Parathyroid adenoma (tissue), 2 donors: ENCODE data around the gene MMRN1.

Experiments
- H2AFZ ChIP-seq: fragments of 300-600 bp; sonication (generic); one replicate; pipeline ENCODE4 v1.7.0; 2017; ENCODE audit warnings: antibody characterized with exemption, mild to moderate bottlenecking
- H3K27ac ChIP-seq: fragments of 300-600 bp; sonication (generic); one replicate; pipeline ENCODE4 v1.7.0; 2017
- H3K27me3 ChIP-seq: fragments of 300-600 bp; sonication (generic); one replicate; pipeline ENCODE4 v1.7.0; 2017; ENCODE audit warnings: low read length; ENCODE audit not compliant: control insufficient read depth, insufficient read depth
- H3K36me3 ChIP-seq: fragments of 300-600 bp; sonication (generic); one replicate; pipeline ENCODE4 v1.7.0; 2017; ENCODE audit warnings: low read length; ENCODE audit not compliant: control insufficient read depth, insufficient read depth
- H3K4me1 ChIP-seq: fragments of 300-600 bp; sonication (generic); one replicate; pipeline ENCODE4 v1.7.0; 2017; ENCODE audit warnings: control low read depth
- H3K4me2 ChIP-seq: fragments of 300-600 bp; sonication (generic); one replicate; pipeline ENCODE4 v1.7.0; 2017; ENCODE audit warnings: low read length
- H3K4me3 ChIP-seq: fragments of 300-600 bp; sonication (generic); one replicate; pipeline ENCODE4 v1.7.0; 2017; ENCODE audit warnings: low read depth, low read length
- H3K79me2 ChIP-seq: fragments of 300-600 bp; sonication (generic); one replicate; pipeline ENCODE4 v1.7.0; 2017; ENCODE audit warnings: control low read depth
- H3K9ac ChIP-seq: fragments of 300-600 bp; sonication (generic); one replicate; pipeline ENCODE4 v1.7.0; 2017; ENCODE audit warnings: mild to moderate bottlenecking
- H3K9me3 ChIP-seq: fragments of 300-600 bp; sonication (generic); one replicate; pipeline ENCODE4 v1.7.0; 2017; ENCODE audit warnings: low read length; ENCODE audit not compliant: control insufficient read depth
- TF ChIP-seq, protein P1 (sequence below): fragments of 300-600 bp; sonication (generic); IDR thresholded peaks from one replicate; pipeline ENCODE4 v1.7.0; 2017; ENCODE audit warnings: antibody characterized with exemption, mild to moderate bottlenecking
- donor health status: primary hyperparathyroidism.

MMRN1 gene

GRCh38 chr4:89998469-89999011, 103.9 kb downstream of the MMRN1 start:
- Histone ChIP-seq H3K4me1 (no peaks in the 10 kb centered on the region), H3K4me3 (no peak overlapping the region), H2AFZ (no peak overlapping the region), H3K27ac (no peak overlapping the region), H3K4me2 (no peak overlapping the region), H3K9ac (no peak overlapping the region), H3K27me3 (no peaks in the 10 kb centered on the region), H3K79me2 (no peaks in the 10 kb centered on the region), H3K9me3 (no peaks in the 10 kb centered on the region), H3K36me3 (no peaks in the 10 kb centered on the region)
- TF ChIP-seq, protein P1, sequence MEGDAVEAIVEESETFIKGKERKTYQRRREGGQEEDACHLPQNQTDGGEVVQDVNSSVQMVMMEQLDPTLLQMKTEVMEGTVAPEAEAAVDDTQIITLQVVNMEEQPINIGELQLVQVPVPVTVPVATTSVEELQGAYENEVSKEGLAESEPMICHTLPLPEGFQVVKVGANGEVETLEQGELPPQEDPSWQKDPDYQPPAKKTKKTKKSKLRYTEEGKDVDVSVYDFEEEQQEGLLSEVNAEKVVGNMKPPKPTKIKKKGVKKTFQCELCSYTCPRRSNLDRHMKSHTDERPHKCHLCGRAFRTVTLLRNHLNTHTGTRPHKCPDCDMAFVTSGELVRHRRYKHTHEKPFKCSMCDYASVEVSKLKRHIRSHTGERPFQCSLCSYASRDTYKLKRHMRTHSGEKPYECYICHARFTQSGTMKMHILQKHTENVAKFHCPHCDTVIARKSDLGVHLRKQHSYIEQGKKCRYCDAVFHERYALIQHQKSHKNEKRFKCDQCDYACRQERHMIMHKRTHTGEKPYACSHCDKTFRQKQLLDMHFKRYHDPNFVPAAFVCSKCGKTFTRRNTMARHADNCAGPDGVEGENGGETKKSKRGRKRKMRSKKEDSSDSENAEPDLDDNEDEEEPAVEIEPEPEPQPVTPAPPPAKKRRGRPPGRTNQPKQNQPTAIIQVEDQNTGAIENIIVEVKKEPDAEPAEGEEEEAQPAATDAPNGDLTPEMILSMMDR = no peak

GRCh38 chr4:90001023-90001422, 106.4 kb downstream of the MMRN1 start:
- TF ChIP-seq, protein P1 = no peak
- H3K4me2 ChIP-seq = no peak overlapping the region
- H3K9ac ChIP-seq = no peak overlapping the region
- H2AFZ ChIP-seq = no peak overlapping the region
- H3K79me2 ChIP-seq = no peaks in the 10 kb centered on the region
- no peaks in the 10 kb centered on the region for H3K27me3 ChIP-seq
- no peaks in the 10 kb centered on the region for H3K36me3 ChIP-seq
- no peaks in the 10 kb centered on the region for H3K4me1 ChIP-seq
- H3K27ac ChIP-seq = no peak overlapping the region
- no peaks in the 10 kb centered on the region for H3K9me3 ChIP-seq
- H3K4me3 ChIP-seq = no peak overlapping the region

GRCh38 chr4:90002441-90003062, 107.9 kb downstream of the MMRN1 start:
- Histone ChIP-seq H3K27me3 (no peaks in the 10 kb centered on the region), H3K79me2 (no peaks in the 10 kb centered on the region), H3K9me3 (no peaks in the 10 kb centered on the region), H3K36me3 (no peaks in the 10 kb centered on the region), H3K9ac (no peak overlapping the region), H3K27ac (no peak overlapping the region), H3K4me1 (no peaks in the 10 kb centered on the region), H3K4me2 (no peak overlapping the region), H2AFZ (no peak overlapping the region), H3K4me3 (no peak overlapping the region)
- TF ChIP-seq, protein P1 = no peak
